Vagina (tissue), 2 donors: Measurements from ENCODE around the gene PDCD10. TPM values are rescaled to one million over a fixed set of nuclear protein-coding genes. Genes with fewer than 3 reads are reported as not detected.
A peak's percentile ranks its signal among the peaks of the same experiment; 100 is the strongest.

Experiments
- DNase-seq, 2 donors: peaks; one replicate each; pipeline ENCODE4 v3.0.0-alpha.2; 2017; ENCODE audit errors: extremely low spot score in 2 of 2
- H3K27ac ChIP-seq: fragments of 200-600 bp; sonication (generic); one replicate; pipeline ENCODE4 v1.5.1; 2019
- H3K27me3 ChIP-seq: fragments of 200-600 bp; sonication (generic); one replicate; pipeline ENCODE4 v1.5.1; 2019
- H3K36me3 ChIP-seq, 2 donors: fragments of 200-600 bp; sonication (generic); one replicate each; pipeline ENCODE4 v1.5.1; 2017 to 2019
- H3K4me1 ChIP-seq: fragments of 200-600 bp; sonication (generic); one replicate; pipeline ENCODE4 v1.5.1; 2019
- H3K4me3 ChIP-seq, 2 donors: fragments of 200-600 bp; sonication (generic); 1 replicate in 1 of 2; 2 replicates in 1 of 2; pipeline ENCODE4 v1.5.1; 2016 to 2019
- H3K9me3 ChIP-seq: fragments of 200-600 bp; sonication (generic); one replicate; pipeline ENCODE4 v1.5.1; 2019
- POLR2A ChIP-seq, 2 donors: fragments of 450-650 bp; IDR thresholded peaks; one replicate each; pipeline ENCODE4 v1.6.1; 2017; ENCODE audit warnings: antibody characterized with exemption in 2 of 2, mild to moderate bottlenecking in 2 of 2, moderate library complexity in 2 of 2
- POLR2AphosphoS5 ChIP-seq, 2 donors: sonication (generic); formaldehyde crosslinking; IDR thresholded peaks; one replicate each; pipeline ENCODE4 v1.9.0; 2017; ENCODE audit warnings: antibody characterized with exemption in 2 of 2, mild to moderate bottlenecking in 2 of 2, low read depth in 1 of 2; ENCODE audit not compliant: insufficient read depth in 1 of 2
- intact Hi-C: fragments of 100-400 bp; cut with DNase I; formaldehyde crosslinking; loops from one replicate; pipeline ENCODE4 v1.15.1; 2023
- total RNA-seq: library from RNA; depleted of rRNA; stranded (reverse); fragments of >200 nt; gene quantifications from one replicate; pipeline ENCODE4 v1.2.3, GENCODE V29; 2016
- TF ChIP-seq, protein P1 (sequence below), 3 experiments: fragments of 450-650 bp in 2 of 3; fragments of 200-600 bp in 1 of 3; sonication (generic) in 1 of 3; IDR thresholded peaks; one replicate each; pipeline ENCODE4 v1.5.1; 2017 to 2019; ENCODE audit warnings: antibody characterized with exemption in 3 of 3, mild to moderate bottlenecking in 2 of 3, moderate library complexity in 2 of 3

PDCD10 gene
- total RNA-seq, 1 donor from 2014 or later: 71.7 TPM

DNA sequence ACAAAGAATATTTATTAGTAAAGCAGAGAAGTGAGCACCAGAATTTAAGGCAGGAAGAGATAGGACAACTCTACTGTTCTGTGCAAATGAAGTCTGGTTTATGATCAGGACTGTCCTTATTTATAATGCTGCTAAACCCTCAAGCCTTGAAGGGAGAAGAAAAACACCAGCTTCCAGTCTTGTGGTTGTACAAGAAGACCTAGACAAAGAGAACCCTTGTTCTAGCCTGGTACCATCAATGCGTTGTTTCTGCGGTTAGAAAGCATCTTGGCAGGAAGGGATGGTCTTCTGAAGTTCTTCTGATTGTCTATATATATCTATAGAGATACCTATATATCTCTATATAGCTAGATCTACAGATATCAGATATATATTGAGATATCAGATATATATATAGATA, 33.8 kb downstream of the PDCD10 start:
- H3K27ac ChIP-seq: no peak overlapping the region
- H3K9me3 ChIP-seq: no peaks in the 10 kb centered on the region
- H3K36me3 ChIP-seq: no peaks in the 10 kb centered on the region
- H3K4me1 ChIP-seq: peaks cover 5% of the 10 kb centered on the region
- H3K27me3 ChIP-seq: no peaks in the 10 kb centered on the region
- intact Hi-C loops: no loop called here
- TF ChIP-seq, protein P1, sequence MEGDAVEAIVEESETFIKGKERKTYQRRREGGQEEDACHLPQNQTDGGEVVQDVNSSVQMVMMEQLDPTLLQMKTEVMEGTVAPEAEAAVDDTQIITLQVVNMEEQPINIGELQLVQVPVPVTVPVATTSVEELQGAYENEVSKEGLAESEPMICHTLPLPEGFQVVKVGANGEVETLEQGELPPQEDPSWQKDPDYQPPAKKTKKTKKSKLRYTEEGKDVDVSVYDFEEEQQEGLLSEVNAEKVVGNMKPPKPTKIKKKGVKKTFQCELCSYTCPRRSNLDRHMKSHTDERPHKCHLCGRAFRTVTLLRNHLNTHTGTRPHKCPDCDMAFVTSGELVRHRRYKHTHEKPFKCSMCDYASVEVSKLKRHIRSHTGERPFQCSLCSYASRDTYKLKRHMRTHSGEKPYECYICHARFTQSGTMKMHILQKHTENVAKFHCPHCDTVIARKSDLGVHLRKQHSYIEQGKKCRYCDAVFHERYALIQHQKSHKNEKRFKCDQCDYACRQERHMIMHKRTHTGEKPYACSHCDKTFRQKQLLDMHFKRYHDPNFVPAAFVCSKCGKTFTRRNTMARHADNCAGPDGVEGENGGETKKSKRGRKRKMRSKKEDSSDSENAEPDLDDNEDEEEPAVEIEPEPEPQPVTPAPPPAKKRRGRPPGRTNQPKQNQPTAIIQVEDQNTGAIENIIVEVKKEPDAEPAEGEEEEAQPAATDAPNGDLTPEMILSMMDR (IDR thresholded peaks at IDR 0.05): no peak
- no peak for TF ChIP-seq POLR2AphosphoS5 (IDR thresholded peaks at IDR 0.05; ENCODE audit: insufficient read depth in 1 of 2, low read depth in 1 of 2)
- no peak for TF ChIP-seq POLR2A (IDR thresholded peaks at IDR 0.05)
- no peak overlapping the region for H3K4me3 ChIP-seq
- DNase-seq: no peak

GRCh38 chr3:167700046-167700445, 34.6 kb downstream of the PDCD10 start:
- H3K4me1 ChIP-seq: no peaks in the 10 kb centered on the region

DNA sequence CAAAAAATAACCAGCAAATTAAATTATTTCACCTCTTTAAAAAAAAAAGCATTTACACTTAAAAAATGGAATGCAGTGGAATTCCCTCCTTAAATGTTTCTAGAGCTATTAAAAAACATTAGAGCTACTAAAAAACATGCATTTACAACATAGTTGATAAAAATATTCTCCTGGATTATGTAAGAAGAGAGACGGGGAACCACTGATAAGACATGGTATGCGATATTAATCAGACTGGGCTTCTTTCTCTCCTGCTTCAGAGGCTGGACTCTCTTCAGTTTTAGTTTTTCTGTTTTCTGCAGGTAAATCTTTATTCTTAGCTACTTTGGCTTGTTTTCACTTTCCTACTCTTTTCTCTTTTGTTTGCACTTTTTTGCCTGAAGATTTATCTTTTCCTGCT, 40.6 kb downstream of the PDCD10 start:
- Histone ChIP-seq H3K9me3 (no peaks in the 10 kb centered on the region), H3K4me1 (no peaks in the 10 kb centered on the region), H3K36me3 (peaks cover 0 to 27% of the 10 kb centered on the region in 2 donors), H3K27me3 (no peaks in the 10 kb centered on the region), H3K27ac (no peak overlapping the region), H3K4me3 (no peak overlapping the region)
- DNase-seq: no peak
- intact Hi-C loops: no loop called here
- TF ChIP-seq, protein P1 (IDR thresholded peaks at IDR 0.05): no peak
- TF ChIP-seq POLR2AphosphoS5 (IDR thresholded peaks at IDR 0.05; ENCODE audit: insufficient read depth in 1 of 2, low read depth in 1 of 2): no peak
- TF ChIP-seq POLR2A (IDR thresholded peaks at IDR 0.05): no peak

More at GRCh38 chr3:167700046-167700445, 34.6 kb downstream of the PDCD10 start:
- Histone ChIP-seq H3K4me3 (no peak overlapping the region), H3K9me3 (no peaks in the 10 kb centered on the region), H3K27ac (no peak overlapping the region), H3K27me3 (no peaks in the 10 kb centered on the region), H3K36me3 (peaks cover 0 to 7% of the 10 kb centered on the region in 2 donors)
- no peak for DNase-seq
- no peak for TF ChIP-seq POLR2A (IDR thresholded peaks at IDR 0.05)
- TF ChIP-seq, protein P1 (IDR thresholded peaks at IDR 0.05): no peak
- TF ChIP-seq POLR2AphosphoS5 (IDR thresholded peaks at IDR 0.05; ENCODE audit: insufficient read depth in 1 of 2, low read depth in 1 of 2): no peak
- intact Hi-C loops: no loop called here

GRCh38 chr3:167691366-167691765, 43.3 kb downstream of the PDCD10 start:
- Histone ChIP-seq H3K27ac (no peak overlapping the region), H3K36me3 (peaks cover 0 to 27% of the 10 kb centered on the region in 2 donors), H3K9me3 (no peaks in the 10 kb centered on the region), H3K4me1 (no peaks in the 10 kb centered on the region), H3K4me3 (no peak overlapping the region), H3K27me3 (no peaks in the 10 kb centered on the region)
- DNase-seq: no peak
- intact Hi-C loops: no loop called here
- no peak for TF ChIP-seq POLR2AphosphoS5 (IDR thresholded peaks at IDR 0.05; ENCODE audit: insufficient read depth in 1 of 2, low read depth in 1 of 2)
- no peak for TF ChIP-seq POLR2A (IDR thresholded peaks at IDR 0.05)
- TF ChIP-seq, protein P1 (IDR thresholded peaks at IDR 0.05): no peak

- DNase-seq: no peak
- intact Hi-C loops: no loop called here
- Histone ChIP-seq H3K36me3 (peaks cover 0 to 11% of the 10 kb centered on the region in 2 donors), H3K4me1 (no peaks in the 10 kb centered on the region), H3K4me3 (no peak overlapping the region), H3K27ac (no peak overlapping the region), H3K27me3 (no peaks in the 10 kb centered on the region), H3K9me3 (no peaks in the 10 kb centered on the region)
- no peak for TF ChIP-seq POLR2A (IDR thresholded peaks at IDR 0.05)
- TF ChIP-seq, protein P1 (IDR thresholded peaks at IDR 0.05): peak in 2 of 3 experiments; percentile 37 to 50
- TF ChIP-seq POLR2AphosphoS5 (IDR thresholded peaks at IDR 0.05; ENCODE audit: insufficient read depth in 1 of 2, low read depth in 1 of 2): no peak
These were observed 50.2 kb downstream of the PDCD10 start for GRCh38 chr3:167684388-167684993.
